Ammon's horn (tissue), 1 donor: ENCODE measurements around the gene ANKRD36B.
"Not testable (repeated sequence)": the region's sequence is repeated elsewhere in the genome, so short reads cannot be mapped to it uniquely, and the experiment has no call there.

ENCODE experiments used
- DNase-seq: peaks from one replicate; pipeline ENCODE4 v3.0.0-alpha.2; 2016; ENCODE audit warnings: low spot score

ANKRD36B gene

DNA sequence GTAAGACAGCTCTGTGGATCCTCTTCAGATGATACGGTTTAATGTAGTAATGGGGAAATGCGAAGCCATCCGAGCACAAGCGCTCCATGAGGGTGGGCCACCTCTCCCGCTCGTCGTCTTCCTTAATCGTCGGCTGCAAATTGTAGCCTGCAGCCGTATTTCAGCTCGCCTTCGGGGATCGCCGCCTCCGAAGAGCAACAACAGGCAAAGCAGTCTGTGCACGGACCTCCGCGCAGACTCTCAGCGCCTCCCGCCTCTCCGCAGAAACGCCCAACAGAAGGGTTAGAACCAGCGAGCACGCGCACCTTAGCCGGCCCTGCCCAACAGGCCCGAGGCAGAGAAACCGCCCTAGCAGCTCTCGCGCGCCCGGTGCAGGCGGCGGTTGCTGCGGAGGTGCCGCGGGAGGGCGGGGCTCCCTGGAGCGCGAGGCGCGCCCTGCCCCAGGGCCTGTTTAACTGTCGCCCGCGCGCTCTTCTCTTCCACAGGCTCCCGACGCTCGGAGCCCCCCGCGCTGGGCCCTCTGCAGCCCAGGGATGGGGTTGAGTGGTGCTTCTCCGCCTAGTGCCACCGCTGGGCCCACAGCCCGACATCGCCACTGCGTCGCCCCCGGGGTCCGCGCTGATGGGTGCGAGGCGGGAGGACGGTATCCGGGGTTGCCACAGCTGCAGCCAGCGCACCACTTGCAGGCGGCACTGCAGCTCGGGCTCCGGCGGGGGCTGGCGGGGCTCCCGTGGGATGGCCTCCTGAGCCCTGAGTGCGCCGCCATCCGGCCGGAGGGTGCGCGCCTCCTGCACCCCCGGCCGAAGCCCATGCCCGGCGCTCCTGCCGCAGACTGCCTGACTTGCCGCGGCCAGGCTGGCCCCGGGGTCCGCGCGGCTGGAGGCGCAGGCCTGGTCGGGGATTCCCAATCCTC, at the start of gene ANKRD36B:
TSS of gene ANKRD36B (minus strand) at position 280 of the 913 bp plus-strand sequence. CDS start at position 88, 192 bp downstream.
- DNase-seq = peak; percentile 50

DNA sequence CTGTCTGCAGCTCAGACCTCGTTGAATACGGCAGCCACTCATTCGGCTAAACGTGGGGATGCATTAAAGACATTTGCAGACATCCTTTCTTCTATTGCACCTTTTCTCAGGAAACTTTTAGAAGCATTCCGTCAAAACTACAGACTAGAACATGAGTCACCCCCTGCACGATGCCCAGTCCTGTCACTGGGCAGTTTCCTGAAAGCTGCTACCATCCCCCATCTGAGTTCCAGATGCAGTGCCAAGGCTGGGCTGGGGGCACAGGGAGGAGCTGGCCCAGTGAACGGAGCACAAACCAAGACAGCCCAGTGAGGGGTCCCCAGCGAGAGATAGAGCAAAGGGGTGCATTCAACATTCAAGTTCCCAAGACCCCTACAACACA, 36.4 kb upstream of the ANKRD36B start:
- not testable (repeated sequence) for DNase-seq

DNA sequence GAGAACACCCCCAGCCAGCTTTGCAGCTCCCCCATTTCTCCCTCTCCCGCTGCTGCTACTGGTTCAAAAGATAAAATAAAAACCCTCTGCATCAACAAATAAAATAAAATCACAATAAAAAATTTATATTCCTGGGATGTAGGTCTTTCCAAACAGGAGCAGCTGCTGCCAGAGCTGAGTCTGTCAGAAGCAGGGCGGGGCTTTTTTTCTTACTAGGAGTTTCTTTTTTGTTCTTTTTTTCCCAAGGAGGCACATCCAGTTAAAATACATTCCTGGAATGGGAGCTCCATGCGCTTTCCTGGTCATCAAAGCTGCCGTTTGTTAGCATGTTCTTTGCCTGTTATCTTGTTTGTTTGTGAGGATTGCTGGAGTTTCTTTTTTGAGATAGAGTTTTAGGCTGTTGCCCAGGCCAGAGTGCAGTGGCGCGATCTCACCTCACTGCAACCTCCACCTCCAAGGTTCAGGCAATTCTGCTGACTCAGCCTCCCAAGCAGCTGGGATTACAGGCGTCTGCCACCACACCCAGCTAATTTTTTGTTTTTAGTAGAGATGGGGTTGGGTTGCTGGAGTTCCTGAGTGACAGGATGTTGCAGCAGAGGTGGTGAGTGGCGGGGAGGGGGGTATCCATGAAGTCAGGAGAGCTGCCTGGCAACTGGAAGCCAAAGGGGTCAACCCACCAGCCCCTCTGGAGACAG, 35.8 kb upstream of the ANKRD36B start:
- DNase-seq = not testable (repeated sequence)

- not testable (repeated sequence) for DNase-seq
These were observed 33.3 kb upstream of the ANKRD36B start for GRCh38 chr2:97622976-97623375.

DNA sequence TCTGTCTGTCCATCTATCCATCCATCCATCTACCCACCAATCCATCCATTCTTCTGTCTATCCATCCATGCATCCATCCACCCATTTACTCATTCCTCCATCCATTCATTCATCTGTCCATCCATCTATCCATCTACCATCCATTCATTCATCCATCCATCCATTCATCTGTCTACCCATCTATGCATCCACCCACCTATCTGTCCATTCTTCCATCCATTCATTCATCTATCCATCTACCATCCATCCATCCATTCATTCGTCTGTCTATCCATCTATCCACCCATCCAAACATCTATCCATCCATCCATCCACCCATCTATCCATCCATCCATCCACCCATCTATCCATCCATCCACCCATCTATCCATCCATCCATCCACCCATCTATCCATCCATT, 30.8 kb upstream of the ANKRD36B start:
- not testable (repeated sequence) for DNase-seq

DNA sequence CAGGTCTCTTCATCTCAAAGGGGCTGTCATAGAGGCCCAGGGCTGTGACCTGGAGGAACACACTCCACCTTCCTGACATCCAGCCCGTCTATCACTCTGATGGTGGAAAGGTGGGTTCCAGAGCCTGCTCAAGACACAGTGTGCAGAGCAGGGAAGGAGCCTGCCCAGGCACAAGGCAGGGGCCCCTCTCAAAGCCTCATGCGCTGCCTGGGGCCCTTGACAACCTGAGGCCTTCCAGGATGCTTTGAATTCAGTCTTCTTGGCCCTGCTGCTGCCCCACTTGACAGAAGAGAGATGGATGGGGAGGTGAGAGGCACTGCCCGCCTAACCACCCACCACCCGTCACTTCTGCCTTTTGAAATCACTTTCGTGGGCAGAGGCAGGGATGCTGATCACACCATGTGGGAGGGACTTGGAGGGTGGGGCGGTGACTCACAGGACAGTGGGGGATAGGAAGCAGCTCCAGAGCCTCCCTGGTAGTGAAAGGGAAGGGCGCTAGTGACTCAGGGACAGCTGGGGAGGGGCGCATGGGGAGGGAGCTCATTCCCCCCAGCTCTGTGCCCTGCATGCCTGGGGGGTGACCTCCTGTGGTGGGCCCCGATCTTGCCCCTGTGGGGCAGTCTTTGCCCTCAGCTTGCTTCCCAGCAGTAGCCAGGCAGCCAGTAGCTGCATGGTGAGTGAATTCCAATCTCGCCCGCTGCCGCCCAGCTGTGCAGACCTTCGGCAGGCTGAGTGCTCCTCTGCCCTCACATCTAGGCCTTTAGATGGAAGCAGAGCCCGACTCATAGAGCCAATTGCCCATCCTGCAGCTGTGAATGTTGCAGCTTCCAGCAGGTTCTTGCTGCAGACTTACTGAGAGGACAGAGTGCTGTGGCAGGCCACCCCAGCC, 29.5 kb upstream of the ANKRD36B start:
- DNase-seq = not testable (repeated sequence)

DNA sequence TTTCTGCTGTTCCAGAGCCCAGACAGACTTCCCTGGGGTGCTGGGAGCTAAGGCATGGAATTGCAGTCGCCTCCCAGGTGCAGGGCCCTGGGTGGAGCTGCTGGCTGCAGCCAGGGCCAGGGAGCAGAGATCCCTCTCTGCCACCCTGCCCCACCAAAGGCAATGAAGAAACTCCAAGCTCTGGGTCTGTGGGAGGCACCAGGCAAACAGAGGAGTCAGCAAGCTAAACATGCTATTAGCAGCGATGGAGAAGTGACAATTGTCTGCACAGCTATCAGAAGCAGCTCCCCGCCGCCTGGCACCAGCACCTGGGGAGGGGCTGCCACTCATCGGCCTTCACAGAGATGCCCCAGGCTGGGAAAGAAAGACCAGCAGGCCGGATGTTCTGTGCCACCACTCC, 28.2 kb upstream of the ANKRD36B start:
- no peak for DNase-seq

GRCh38 chr2:97615746-97616145, 26.1 kb upstream of the ANKRD36B start:
- not testable (repeated sequence) for DNase-seq

GRCh38 chr2:97611895-97612294, 22.2 kb upstream of the ANKRD36B start:
- not testable (repeated sequence) for DNase-seq

DNA sequence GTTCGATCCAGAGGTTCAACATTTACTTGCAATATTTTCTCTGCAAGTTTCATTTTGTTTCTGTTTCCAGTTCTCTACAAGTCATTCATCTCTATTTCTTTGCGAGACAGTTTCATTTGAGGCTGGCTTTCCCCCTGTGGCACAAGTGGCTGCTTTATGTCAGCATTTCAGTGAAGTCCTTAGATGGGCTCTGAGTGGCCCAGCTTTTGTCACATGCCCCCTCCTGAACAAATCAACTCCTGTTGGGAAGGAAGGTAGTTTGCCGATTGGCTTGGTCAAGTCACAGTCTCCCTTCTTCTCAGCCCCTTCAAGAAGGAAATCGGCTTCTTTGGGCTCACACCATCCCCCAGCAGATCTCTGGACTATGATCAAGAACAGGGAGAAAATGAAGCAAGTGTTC, 19.1 kb upstream of the ANKRD36B start:
- DNase-seq = not testable (repeated sequence)

DNA sequence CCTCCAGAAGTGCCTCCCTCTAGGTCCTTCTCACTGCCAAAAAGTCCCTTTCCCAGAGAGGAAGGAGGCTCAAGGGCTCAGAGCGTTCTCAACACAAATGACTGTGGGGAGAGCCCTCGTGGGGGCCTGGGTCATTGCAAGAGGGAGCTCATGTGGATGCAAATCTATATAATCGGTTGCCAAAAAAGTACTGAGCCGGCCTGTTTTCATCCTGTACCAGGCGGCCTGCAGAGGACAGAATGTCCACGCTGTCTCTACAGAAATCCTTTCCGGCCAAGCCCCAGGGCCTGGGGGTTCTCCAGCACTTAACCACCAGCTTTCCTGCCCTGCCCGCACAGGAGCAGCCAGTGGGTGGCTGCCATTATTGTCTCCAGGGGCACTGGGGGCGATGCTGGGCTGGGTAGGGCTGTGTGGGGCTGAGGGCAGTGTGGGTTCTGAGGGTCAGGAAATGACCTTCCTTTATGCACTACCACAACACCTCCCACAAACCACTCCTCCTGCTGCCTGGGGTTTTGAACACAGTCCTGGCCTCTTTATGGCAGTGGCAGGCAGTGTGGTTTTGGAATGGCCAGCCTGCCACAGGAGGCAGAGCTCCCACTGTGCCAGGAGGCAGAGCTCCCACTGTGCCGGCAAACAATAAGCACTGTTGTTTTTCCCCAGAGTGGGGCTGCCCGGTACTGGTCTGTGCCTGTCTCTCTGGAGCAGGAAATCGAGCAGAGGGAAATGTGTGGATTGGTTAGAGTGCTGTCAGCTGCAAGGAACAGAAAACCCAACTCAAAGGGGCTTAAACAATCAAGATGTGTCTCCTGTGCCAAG, 16.1 kb upstream of the ANKRD36B start:
- DNase-seq = not testable (repeated sequence)

DNA sequence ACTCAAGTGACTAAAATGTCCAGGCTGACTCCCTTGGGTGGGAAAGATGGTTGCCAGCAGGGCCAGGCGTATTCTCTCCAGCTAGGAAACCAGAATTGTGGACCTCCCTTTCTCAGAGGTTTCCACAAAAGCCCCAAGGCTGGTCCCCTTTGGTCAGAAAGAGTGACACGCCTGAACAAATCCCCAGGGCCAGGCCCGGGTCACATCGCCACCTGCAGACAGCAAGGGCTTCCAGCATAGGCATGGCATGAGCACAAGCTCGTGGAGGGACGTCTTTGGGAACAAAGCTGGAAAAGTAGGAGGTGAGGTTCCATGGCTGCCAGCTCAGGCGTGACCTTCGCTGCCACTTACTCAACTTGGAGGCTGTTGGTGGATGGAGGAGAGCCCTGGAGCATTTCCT, 15.4 kb upstream of the ANKRD36B start:
- not testable (repeated sequence) for DNase-seq

- DNase-seq = not testable (repeated sequence)
These were observed 11.9 kb upstream of the ANKRD36B start for GRCh38 chr2:97601537-97601936.

DNA sequence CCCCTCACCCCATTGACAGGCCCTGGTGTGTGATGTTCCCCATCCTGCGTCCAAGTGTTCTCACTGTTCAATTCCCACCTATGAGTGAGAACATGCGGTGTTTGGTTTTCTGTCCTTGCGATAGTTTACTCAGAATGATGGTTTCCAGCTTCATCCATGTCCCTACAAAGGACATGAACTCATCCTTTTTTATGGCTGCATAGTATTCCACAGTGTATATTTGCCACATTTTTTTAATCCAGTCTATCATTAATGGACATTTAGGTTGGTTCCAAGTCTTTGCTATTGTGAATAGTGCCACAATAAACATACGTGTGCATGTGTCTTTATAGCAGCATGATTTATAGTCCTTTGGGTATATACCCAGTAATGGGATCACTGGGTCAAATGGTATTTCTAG, 6.5 kb upstream of the ANKRD36B start:
- DNase-seq = not testable (repeated sequence)

- DNase-seq = not testable (repeated sequence)
These were observed 3.8 kb upstream of the ANKRD36B start for GRCh38 chr2:97593520-97593919.

DNA sequence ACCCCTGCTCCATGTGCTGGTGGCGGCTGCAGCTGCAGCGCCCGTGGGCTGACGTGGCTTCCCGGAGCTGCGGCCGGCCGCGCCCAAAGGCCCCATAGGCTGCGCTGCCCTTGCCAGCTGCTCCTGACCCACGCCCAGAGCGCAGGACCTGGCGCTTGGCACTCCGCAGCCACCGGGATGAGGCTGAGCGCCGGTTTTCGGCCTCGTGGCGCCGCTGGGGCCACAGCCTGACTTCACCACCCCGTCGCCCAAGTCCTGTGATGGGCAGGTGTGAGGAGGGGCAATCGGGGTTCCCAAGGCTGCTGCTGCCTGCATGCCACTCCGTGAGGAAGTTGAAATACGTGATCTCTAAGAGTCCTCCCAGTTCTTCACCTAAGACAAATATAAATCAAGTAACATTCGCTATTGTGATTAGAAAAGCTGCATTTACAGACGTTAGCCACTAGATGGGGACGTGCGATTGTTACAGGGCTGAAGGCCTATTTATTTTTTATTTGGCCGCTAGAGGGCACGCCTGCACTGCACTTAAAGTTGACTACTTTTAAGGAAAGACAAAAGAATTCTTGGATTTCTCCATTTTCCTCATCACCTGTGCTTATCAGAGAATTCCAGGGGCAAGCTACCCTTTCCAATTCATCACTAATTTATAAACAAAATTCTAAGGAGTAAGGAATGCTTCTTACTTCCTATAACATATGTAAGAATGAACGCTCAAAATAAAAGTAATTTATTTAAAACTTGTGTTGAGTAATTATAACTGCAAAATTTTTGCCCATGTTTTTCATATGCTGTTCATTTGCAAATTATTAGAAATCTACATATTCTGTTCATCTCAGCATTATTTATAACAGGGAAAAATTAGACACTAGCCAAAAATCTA, 1.1 kb upstream of the ANKRD36B start:
- peak; percentile 89 for DNase-seq

GRCh38 chr2:97589257-97589597, 450 bp downstream of the ANKRD36B start:
- DNase-seq = not testable (repeated sequence)

GRCh38 chr2:97565674-97566073, 24.0 kb downstream of the ANKRD36B start:
- not testable (repeated sequence) for DNase-seq

- not testable (repeated sequence) for DNase-seq
These were observed 37.3 kb downstream of the ANKRD36B start for GRCh38 chr2:97552406-97552805.

DNA sequence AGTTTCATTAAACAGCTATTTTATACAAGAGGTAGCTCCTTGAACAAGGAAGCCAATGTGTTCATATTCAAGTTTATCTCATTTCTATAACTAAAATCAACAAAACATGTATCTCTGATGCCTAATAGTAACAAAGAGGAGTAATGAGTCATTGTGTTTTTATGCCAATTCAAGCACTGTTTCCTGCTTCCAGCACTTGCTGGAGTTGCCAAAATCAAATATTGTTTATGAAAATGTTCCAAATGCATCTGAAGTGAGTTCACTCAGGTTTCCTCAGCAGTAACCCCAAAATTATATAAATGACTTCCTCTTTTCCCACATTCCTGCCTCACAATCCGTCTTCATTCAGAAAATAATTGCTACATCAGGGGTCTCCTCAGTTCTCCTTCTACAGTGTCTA, 39.2 kb downstream of the ANKRD36B start:
- not testable (repeated sequence) for DNase-seq
